H1 (cell line): ENCODE data around the gene PRRX2. TPM values are rescaled to one million over a fixed set of nuclear protein-coding genes. Genes with fewer than 3 reads are reported as not detected.

Experiments
- CTCF ChIA-PET: fragments of 300-600 bp; sonication (Branson Sonifier 250); formaldehyde crosslinking; loops from one replicate; lab custom pipeline; 2021; ENCODE audit not compliant: partially characterized antibody; lab: Charles Lee
- POLR2A ChIA-PET: fragments of 300-600 bp; sonication (Branson Sonifier 250); formaldehyde crosslinking; loops from one replicate; lab custom pipeline; 2021; ENCODE audit warnings: inconsistent platforms; ENCODE audit not compliant: partially characterized antibody; lab: Charles Lee
- DNase-seq, 2 experiments: peaks; one replicate each; pipeline versions ENCODE4 v3.0.0 to v3.0.0-alpha.2; 2010 to 2022; ENCODE audit warnings: low spot score in 2 of 2, low read depth in 1 of 2, mixed read lengths in 1 of 2
- FAIRE-seq: peaks from 2 replicates; lab custom pipeline; 2011; peaks lifted over from hg19 to GRCh38; lab: Jason Lieb, UNC
- H2AFZ ChIP-seq: 2 replicates; pipeline ENCODE4 v1.8.1; 2012; ENCODE audit warnings: low read length, inconsistent platforms
- H2AK5ac ChIP-seq: 2 replicates; pipeline ENCODE4 v1.6.1; 2013; ENCODE audit warnings: low read depth, low read length
- H2BK120ac ChIP-seq: replicated peaks from 2 replicates; pipeline ENCODE3; 2013; ENCODE audit warnings: low read depth, low read length, inconsistent platforms
- H2BK12ac ChIP-seq: 2 replicates; pipeline ENCODE4 v1.6.1; 2013; ENCODE audit warnings: low read depth, low read length
- H2BK15ac ChIP-seq: 2 replicates; pipeline ENCODE4 v1.6.1; 2013; ENCODE audit warnings: low read length
- H2BK20ac ChIP-seq: 2 replicates; pipeline ENCODE4 v1.6.1; 2013; ENCODE audit warnings: low read length
- H2BK5ac ChIP-seq: 2 replicates; pipeline ENCODE4 v1.6.1; 2013; ENCODE audit warnings: low read depth, low read length
- H3K14ac ChIP-seq: 2 replicates; pipeline ENCODE4 v1.6.1; 2013; ENCODE audit warnings: inconsistent platforms; ENCODE audit not compliant: insufficient read length
- H3K18ac ChIP-seq: 2 replicates; pipeline ENCODE4 v1.6.1; 2013; ENCODE audit warnings: low read length; ENCODE audit errors: extremely low read depth
- H3K23ac ChIP-seq: 2 replicates; pipeline ENCODE4 v1.6.1; 2013; ENCODE audit warnings: inconsistent platforms; ENCODE audit not compliant: insufficient read length
- H3K23me2 ChIP-seq: 2 replicates; pipeline ENCODE4 v1.6.1; 2013; ENCODE audit warnings: low read depth, low read length
- H3K27ac ChIP-seq: 2 replicates; pipeline ENCODE4 v1.6.1; 2011; ENCODE audit warnings: low read depth, low read length, inconsistent platforms
- H3K27me3 ChIP-seq, 4 experiments: replicated peaks in 1 of 4; 1 replicate in 1 of 4; 2 replicates in 3 of 4; pipeline versions ENCODE4 v1.6.1 to v1.8.1; 2011 to 2013; ENCODE audit warnings: low read length in 3 of 4, mild to moderate bottlenecking in 3 of 4, inconsistent platforms in 2 of 4, mixed read lengths in 2 of 4, moderate library complexity in 1 of 4; ENCODE audit not compliant: control insufficient read depth in 3 of 4, insufficient read depth in 3 of 4; ENCODE audit errors: extremely low read depth in 1 of 4
- H3K36me3 ChIP-seq, 4 experiments: 2 replicates each; pipeline versions ENCODE4 v1.6.1 to v1.8.1; 2011 to 2013; ENCODE audit warnings: mild to moderate bottlenecking in 4 of 4, low read length in 3 of 4, moderate library complexity in 2 of 4, control low read depth in 1 of 4, inconsistent platforms in 1 of 4; ENCODE audit not compliant: insufficient read depth in 4 of 4, control insufficient read depth in 2 of 4
- H3K4ac ChIP-seq: replicated peaks from 2 replicates; pipeline ENCODE3; 2013; ENCODE audit warnings: low read length, low read depth, mixed read lengths, inconsistent platforms; ENCODE audit not compliant: insufficient read length
- H3K4me1 ChIP-seq, 4 experiments: replicated peaks in 1 of 4; 1 replicate in 1 of 4; 2 replicates in 3 of 4; pipeline versions ENCODE4 v1.6.1 to v1.8.1; 2011 to 2013; ENCODE audit warnings: low read length in 3 of 4, inconsistent platforms in 2 of 4, mixed read lengths in 1 of 4; ENCODE audit not compliant: insufficient read depth in 4 of 4, control insufficient read depth in 3 of 4
- H3K4me2 ChIP-seq, 2 experiments: 2 replicates each; pipeline versions ENCODE4 v1.6.1 to v1.8.1; 2011 to 2013; ENCODE audit warnings: low read depth in 2 of 2, low read length in 2 of 2, control low read depth in 1 of 2, inconsistent platforms in 1 of 2, mild to moderate bottlenecking in 1 of 2; ENCODE audit not compliant: insufficient read depth in 1 of 2
- H3K4me3 ChIP-seq, 4 experiments: fragments of 200-600, 300-600 bp in 1 of 4; sonication (generic), shearing (Covaris generic), sonication (Bioruptor Twin) in 1 of 4; 2 replicates each; pipeline versions ENCODE4 v1.5.1 to v1.8.1; 2011 to 2016; ENCODE audit warnings: low read length in 4 of 4, low read depth in 3 of 4, control low read depth in 2 of 4, inconsistent platforms in 2 of 4, mild to moderate bottlenecking in 2 of 4, mixed read lengths in 1 of 4, moderate library complexity in 1 of 4; ENCODE audit not compliant: insufficient read depth in 2 of 4; ENCODE audit errors: extremely low read depth in 1 of 4
- H3K56ac ChIP-seq: replicated peaks from 2 replicates; pipeline ENCODE3; 2013; ENCODE audit warnings: low read depth, mild to moderate bottlenecking, mixed read lengths, low read length, inconsistent platforms; ENCODE audit not compliant: insufficient read length
- H3K79me1 ChIP-seq: 2 replicates; pipeline ENCODE4 v1.6.1; 2013; ENCODE audit warnings: low read depth, low read length, control low read depth
- H3K79me2 ChIP-seq, 2 experiments: 2 replicates each; pipeline versions ENCODE4 v1.6.1 to v1.8.1; 2012 to 2013; ENCODE audit warnings: low read length in 2 of 2, mild to moderate bottlenecking in 2 of 2, inconsistent platforms in 1 of 2; ENCODE audit not compliant: insufficient read depth in 2 of 2, control insufficient read depth in 1 of 2
- H3K9ac ChIP-seq, 4 experiments: replicated peaks in 1 of 4; 1 replicate in 1 of 4; 2 replicates in 3 of 4; pipeline versions ENCODE4 v1.6.1 to v1.8.1; 2011 to 2013; ENCODE audit warnings: low read depth in 3 of 4, low read length in 3 of 4, control low read depth in 2 of 4, mild to moderate bottlenecking in 2 of 4, moderate library complexity in 2 of 4, inconsistent platforms in 1 of 4; ENCODE audit errors: extremely low read depth in 1 of 4
- H3K9me3 ChIP-seq, 2 experiments: 2 replicates each; pipeline versions ENCODE4 v1.6.1 to v1.8.1; 2012 to 2013; ENCODE audit warnings: mild to moderate bottlenecking in 2 of 2, moderate library complexity in 2 of 2, control low read depth in 1 of 2, inconsistent platforms in 1 of 2, low read depth in 1 of 2, low read length in 1 of 2, mixed read lengths in 1 of 2; ENCODE audit not compliant: insufficient read depth in 2 of 2
- H4K20me1 ChIP-seq, 2 experiments: replicated peaks in 1 of 2; 2 replicates each; pipeline versions ENCODE3 to v1.8.1; 2011 to 2013; ENCODE audit warnings: inconsistent platforms in 2 of 2, low read length in 2 of 2, mild to moderate bottlenecking in 1 of 2; ENCODE audit not compliant: insufficient read depth in 2 of 2, control insufficient read depth in 1 of 2
- H4K5ac ChIP-seq: 2 replicates; pipeline ENCODE4 v1.6.1; 2013; ENCODE audit warnings: low read length, low read depth, mixed read lengths, inconsistent platforms; ENCODE audit not compliant: insufficient read length
- H4K8ac ChIP-seq: 2 replicates; pipeline ENCODE4 v1.8.0; 2013; ENCODE audit warnings: mild to moderate bottlenecking, moderate library complexity, low read length, inconsistent platforms; ENCODE audit not compliant: insufficient read depth; ENCODE audit errors: extremely low read depth
- H4K91ac ChIP-seq: replicated peaks from 2 replicates; pipeline ENCODE3; 2013; ENCODE audit warnings: low read length, mixed read lengths, inconsistent platforms; ENCODE audit not compliant: insufficient read length
- CBX5 ChIP-seq: fragments of 300-800, 300-1000 bp; sonication (generic); IDR thresholded peaks from 2 replicates; pipeline ENCODE4 v1.7.1; 2016; ENCODE audit warnings: antibody characterized with exemption, low read length, low read depth
- GTF2F1 ChIP-seq: IDR thresholded peaks from 2 replicates; pipeline ENCODE4 v1.6.1; 2012; ENCODE audit warnings: low read depth, low read length, improper control_type of control experiment, borderline replicate concordance
- HDAC6 ChIP-seq: IDR thresholded peaks from one replicate; pipeline ENCODE4 v1.7.1; 2012; ENCODE audit warnings: low read depth, mild to moderate bottlenecking, inconsistent platforms, low read length, moderate library complexity
- KDM1A ChIP-seq: fragments of 200-600, 300-600 bp; sonication (generic); IDR thresholded peaks from 2 replicates; pipeline ENCODE4 v1.7.1; 2016; ENCODE audit warnings: mild to moderate bottlenecking, low read length, borderline replicate concordance
- KDM5A ChIP-seq: fragments of 200-600 bp; IDR thresholded peaks from 2 replicates; pipeline ENCODE4 v1.7.1; 2012; ENCODE audit warnings: mild to moderate bottlenecking, low read length, inconsistent platforms, mixed read lengths
- NANOG ChIP-seq: IDR thresholded peaks from 2 replicates; pipeline ENCODE4 v1.6.1; 2011; ENCODE audit warnings: low read length, low read depth, mild to moderate bottlenecking, inconsistent platforms; ENCODE audit not compliant: insufficient read depth, poor library complexity, severe bottlenecking
- POLR2A ChIP-seq, 2 experiments: IDR thresholded peaks; 1 replicate in 1 of 2; 2 replicates in 1 of 2; pipeline ENCODE4 v1.6.1; 2011; ENCODE audit warnings: low read depth in 2 of 2, low read length in 2 of 2, mild to moderate bottlenecking in 2 of 2; ENCODE audit errors: control extremely low read depth in 1 of 2
- SP1 ChIP-seq: IDR thresholded peaks from 2 replicates; pipeline ENCODE4 v1.6.1; 2011; ENCODE audit warnings: low read depth, low read length
- YY1 ChIP-seq: IDR thresholded peaks from 2 replicates; pipeline ENCODE4 v1.6.1; 2011; ENCODE audit warnings: low read depth, mild to moderate bottlenecking, low read length
- WGBS, 2 experiments: shearing (Covaris generic) in 1 of 2; methylation state at CpG; one replicate each; pipeline versions ENCODE4 v1.1.6 to v1.1.7; 2013 to 2015; ENCODE audit warnings: low lambda C conversion rate in 2 of 2, mixed read lengths in 2 of 2, inconsistent platforms in 1 of 2, low coverage in 1 of 2, missing lambda C conversion rate in 1 of 2; ENCODE audit not compliant: insufficient replicate concordance in 2 of 2, insufficient coverage in 1 of 2, insufficient read length in 1 of 2; ENCODE audit errors: extremely low coverage in 1 of 2, missing lambda C conversion rate in 1 of 2; 5-methylcytosine and 5-hydroxymethylcytosine counted together
- polyA plus RNA-seq, 7 experiments: library from polyadenylated mRNA; depleted of rRNA in 3 of 7; stranded (reverse) in 5 of 7; unstranded in 2 of 7; fragments of >200 nt in 5 of 7; fragments of 200-250 nt in 2 of 7; gene quantifications; 1 replicate in 5 of 7; 2 replicates in 1 of 7; 4 replicates in 1 of 7; pipeline versions ENCODE4 v1.2.1 to v1.2.3, GENCODE V29; 2011 to 2013; ENCODE audit warnings: missing spikeins in 2 of 7, mixed read lengths in 2 of 7
- total RNA-seq: library from RNA; stranded (reverse); fragmentation: NEBNext Ultra II Directional; extraction: Animal tissue kit (Norgen Biotek cat#: 25700); gene quantifications from 2 replicates; pipeline ENCODE4 v1.2.1, GENCODE V29; 2021

Gene PRRX2
- total and polyA plus RNA-seq, 2 of the 8 experiments (the other 6 are each of a cell fraction or from before 2014, with no cell fraction given) = 5.8 to 9.2 TPM

GRCh38 chr9:129643706-129644105, 21.7 kb upstream of the PRRX2 start:
- no peak overlapping the region for H2BK20ac ChIP-seq

More at GRCh38 chr9:129643706-129644105, 21.7 kb upstream of the PRRX2 start:
- Histone ChIP-seq H3K23ac (no peak overlapping the region), H3K4me3 (no peak overlapping the region), H3K27ac (no peak overlapping the region), H2AFZ (no peak overlapping the region), H2AK5ac (no peak overlapping the region), H2BK120ac (no peak overlapping the region), H3K14ac (no peak overlapping the region), H2BK12ac (no peak overlapping the region), H3K27me3 (no peaks in the 10 kb centered on the region), H3K23me2 (peaks cover 14% of the 10 kb centered on the region; the same call in 1 of the 2 replicates), H4K20me1 (peaks cover 6 to 15% of the 10 kb centered on the region in 2 experiments), H2BK5ac (no peak overlapping the region), H3K4ac (no peak overlapping the region), H4K8ac (no peak overlapping the region), H3K9me3 (no peaks in the 10 kb centered on the region), H4K5ac (no peak overlapping the region), H3K36me3 (peaks cover 0 to 3% (median under 1%) of the 10 kb centered on the region in 4 experiments; a peak in 2 of 8 replicates), H3K18ac (no peak overlapping the region), H3K4me2 (no peak overlapping the region), H4K91ac (no peak overlapping the region), H3K9ac (no peak overlapping the region), H3K79me1 (peaks cover 4% of the 10 kb centered on the region)
- WGBS, 2 experiments = 92% methylated on average over 10 of the region's 10 CpGs; no CpG with 5 or more reads in 1 of the 2 experiments
- ChIA-PET CTCF (interaction anchor here (0.6 to 3.3 kb wide), 16 partner anchors 15 to 737 kb away, joined by 3 to 26 read pairs (median 4); no protein-coding TSS in a partner anchor), POLR2A (interaction anchor here (0.6 to 1.1 kb wide), 2 partner anchors 12 to 240 kb away, joined by 3 read pairs; no protein-coding TSS in a partner anchor)
- DNase-seq (no peak), FAIRE-seq (no peak)
- TF ChIP-seq HDAC6 = no peak
- no peak for TF ChIP-seq SP1
- TF ChIP-seq CBX5 = no peak
- TF ChIP-seq KDM1A = no peak
- no peak for TF ChIP-seq POLR2A (IDR thresholded peaks at IDR 0.05; ENCODE audit: control extremely low read depth in 1 of 2, low read depth in 2 of 2, low read length in 2 of 2)
- TF ChIP-seq GTF2F1 = no peak
- TF ChIP-seq NANOG = no peak
- TF ChIP-seq YY1 = no peak
- TF ChIP-seq KDM5A = no peak
- TF ChIP-seq, all 59 proteins: peak for 0
- Histone ChIP-seq H2BK15ac (no peak overlapping the region), H3K79me2 (peaks cover 0 to 13% of the 10 kb centered on the region in 2 experiments; a peak in 2 of 4 replicates), H3K56ac (no peak overlapping the region), H3K4me1 (peaks cover 0 to 10% (median 6%) of the 10 kb centered on the region in 4 experiments; a peak in 4 of 7 replicates)
